ENCODE data around the gene ZNF71.
"Not testable (repeated sequence)": the region's sequence is repeated elsewhere in the genome, so short reads cannot be mapped to it uniquely, and the experiment has no call there.

Gene ZNF71

DNA sequence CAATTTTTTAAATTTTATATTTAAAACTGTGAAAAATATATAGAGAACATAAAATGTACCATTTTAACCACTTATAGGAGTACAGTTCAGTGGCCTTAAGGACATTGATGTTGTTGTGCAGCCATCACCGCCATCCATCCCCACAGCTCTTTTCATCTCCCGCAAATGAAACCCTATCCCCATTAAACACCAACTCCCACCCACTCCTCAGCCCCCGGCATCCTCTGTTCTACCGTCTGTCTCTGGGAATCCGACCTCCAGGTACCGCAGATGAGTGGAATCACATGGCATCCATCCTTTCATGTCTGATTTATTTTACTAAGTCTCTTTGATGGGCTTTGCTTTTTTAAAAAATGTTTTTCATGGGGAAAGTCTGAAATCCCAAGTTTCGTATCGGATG lies 24.0 kb downstream of the ZNF71 start:
- DNase-seq (ENCODE audit: insufficient read length, low spot score) (no peak), FAIRE-seq (no peak)

DNA sequence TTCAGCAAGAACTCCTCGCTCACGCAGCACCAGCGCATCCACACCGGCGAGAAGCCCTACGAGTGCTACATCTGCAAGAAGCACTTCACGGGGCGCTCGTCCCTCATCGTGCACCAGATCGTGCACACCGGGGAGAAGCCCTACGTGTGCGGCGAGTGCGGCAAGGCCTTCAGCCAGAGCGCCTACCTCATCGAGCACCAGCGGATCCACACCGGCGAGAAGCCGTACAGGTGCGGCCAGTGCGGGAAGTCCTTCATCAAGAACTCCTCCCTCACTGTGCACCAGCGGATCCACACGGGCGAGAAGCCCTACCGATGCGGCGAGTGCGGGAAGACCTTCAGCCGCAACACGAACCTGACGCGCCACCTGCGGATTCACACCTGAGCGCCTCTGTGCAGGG lies 27.3 kb downstream of the ZNF71 start:
- DNase-seq (ENCODE audit: insufficient read length, low spot score): no peak
- no peak for FAIRE-seq

DNA sequence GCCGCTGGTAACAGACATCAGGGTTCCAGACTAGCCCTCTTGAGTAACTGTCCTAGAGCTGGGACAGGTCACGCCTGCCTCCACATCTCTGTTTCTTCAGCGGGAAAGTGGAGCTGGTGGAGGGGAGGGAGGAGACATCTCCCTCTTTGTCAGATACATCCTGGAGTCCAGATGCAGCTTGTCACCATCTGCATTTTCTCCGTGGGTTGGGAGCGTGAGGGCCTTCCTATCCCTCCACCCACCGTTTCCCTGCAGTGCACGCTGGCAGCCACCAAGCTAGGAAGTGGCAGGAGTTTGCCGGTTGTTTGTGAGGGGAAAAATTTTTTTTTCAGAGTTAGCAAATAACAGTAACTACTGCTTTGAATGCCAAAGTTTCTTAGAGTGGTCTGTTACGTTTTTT lies 27.9 kb downstream of the ZNF71 start:
- no peak for FAIRE-seq
- no peak for DNase-seq (ENCODE audit: insufficient read length, low spot score)

DNA sequence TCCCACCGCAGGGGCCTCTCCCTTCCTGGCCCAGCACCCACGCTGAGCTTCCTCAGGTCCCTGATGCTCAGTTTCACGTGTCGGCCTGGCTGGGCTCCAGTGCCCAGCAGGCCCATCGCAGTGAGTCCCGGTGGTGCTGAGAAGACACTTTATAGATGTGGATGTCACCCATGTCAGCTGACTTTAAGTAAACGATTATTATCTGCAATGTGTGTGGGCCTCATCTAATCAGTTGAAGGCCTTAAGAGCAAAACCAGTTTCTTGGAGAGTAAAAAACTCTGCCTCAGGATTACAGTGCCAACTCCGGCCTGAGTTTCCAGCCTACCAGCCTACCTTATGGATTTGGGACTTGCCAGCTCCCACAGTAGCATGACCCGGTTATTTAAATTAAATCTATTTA lies 30.6 kb downstream of the ZNF71 start:
- FAIRE-seq (no peak), DNase-seq (ENCODE audit: insufficient read length, low spot score) (no peak)

DNA sequence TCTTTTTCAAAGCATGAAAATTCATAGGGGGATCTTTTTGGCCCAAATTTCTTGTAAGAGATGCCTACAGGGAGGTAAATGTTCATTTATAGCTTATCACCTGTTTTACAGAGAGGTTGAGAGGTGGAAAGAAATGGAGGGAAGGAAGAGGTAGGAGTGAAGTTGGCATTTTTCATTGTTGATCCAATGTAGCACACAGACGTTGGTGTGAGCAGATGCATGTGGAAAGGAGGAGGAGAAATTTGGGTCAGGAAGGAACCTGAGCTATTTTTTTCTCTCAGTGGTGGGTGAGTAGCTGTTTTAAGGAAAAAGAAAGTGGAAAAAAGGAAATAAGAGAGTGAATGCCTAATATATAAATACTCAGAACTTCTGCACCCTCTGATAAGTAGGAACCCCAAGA lies 37.9 kb downstream of the ZNF71 start:
- DNase-seq (ENCODE audit: insufficient read length, low spot score): no peak
- FAIRE-seq: no peak

DNA sequence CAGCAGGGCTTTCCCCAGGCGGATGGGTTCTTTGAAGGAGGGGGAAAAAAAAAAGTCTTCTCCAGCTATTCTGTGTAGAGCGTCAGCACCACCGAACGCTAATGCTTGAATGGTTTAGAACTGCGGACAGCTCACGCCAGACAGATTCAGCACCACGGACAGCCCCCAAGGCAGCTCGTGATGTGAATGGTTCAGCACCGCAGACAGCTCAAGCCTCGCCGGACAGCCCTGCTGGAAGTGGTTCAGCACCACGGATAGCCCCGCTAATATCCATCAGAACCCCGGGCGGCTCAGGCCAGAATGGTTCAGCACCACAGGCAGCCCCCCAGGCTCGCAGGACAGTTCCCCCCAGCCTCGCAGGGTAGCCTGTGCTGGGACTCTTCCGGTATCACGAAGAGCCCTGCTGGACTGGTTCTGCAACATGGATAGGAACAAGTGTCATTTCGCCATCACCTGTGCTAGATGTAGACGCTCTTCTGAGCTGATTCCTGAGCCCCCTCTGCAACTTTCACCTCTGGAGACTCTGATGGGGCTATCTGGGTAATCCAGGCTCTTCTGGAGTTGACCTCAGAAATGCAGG lies 43.0 kb downstream of the ZNF71 start:
- FAIRE-seq: peak; percentile 40
- peak; percentile 45 for DNase-seq (ENCODE audit: insufficient read length, low spot score)

DNA sequence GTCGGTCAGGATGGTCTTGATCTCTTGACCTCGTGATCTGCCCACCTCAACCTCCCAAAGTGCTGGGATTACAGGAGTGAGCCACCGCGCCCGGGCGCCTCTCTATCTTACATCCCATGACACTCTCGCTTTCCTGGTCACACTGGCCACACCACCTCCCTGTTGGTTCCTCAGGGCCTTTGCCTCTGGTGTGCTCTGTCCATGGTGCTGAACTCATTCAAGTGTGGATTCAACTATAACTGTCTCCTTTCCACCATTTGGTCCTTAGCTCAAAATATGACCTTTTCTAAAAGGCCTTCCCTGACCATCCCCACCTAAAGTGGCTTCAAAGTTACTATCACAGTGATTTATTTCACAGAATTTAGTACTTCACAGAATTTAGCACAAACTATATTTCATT lies 44.1 kb downstream of the ZNF71 start:
- DNase-seq (ENCODE audit: insufficient read length, low spot score): no peak
- no peak for FAIRE-seq

DNA sequence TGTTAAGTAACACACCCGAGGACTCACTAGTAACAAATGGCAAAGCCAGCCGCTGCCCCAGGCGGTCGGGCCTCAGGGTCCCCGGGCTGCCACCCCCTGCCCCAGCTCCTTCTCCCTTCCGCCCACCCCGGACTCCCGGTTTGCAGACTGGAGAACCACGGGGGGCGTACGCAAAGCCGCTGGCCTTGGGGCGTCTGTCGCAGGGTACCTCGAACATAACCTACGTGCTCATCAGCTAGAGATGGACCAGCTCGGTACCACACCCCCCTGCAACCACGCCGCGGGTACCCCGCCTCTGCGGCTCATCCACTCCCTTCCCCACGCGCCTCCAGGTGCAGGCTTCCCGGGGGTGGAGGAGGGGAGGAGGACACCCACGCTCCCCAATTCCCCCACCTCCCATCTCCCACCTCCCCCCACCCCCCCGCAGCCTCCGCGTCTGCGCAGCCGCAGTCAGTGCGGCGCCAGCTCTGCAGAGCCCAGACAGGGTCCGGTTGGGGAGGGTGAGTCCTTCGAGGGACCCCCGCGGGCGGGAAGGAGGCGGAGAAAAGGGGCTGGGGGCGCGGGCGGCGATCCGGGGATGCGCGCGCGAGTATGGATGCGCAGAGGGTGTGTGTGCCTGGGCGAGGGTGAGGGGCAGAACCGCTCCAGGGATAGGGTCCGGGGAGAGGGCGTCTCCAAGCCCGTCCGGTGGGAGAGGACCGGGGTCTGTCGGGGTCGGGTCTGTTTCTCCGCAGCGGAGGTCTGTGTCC lies 47.8 kb downstream of the ZNF71 start, which contains the start of gene SMIM17:
Gene SMIM17, plus strand, starts transcription at position 449 of the 749 bp plus-strand sequence. CDS start 2,509 bp downstream, outside the sequence.
- no peak for FAIRE-seq
- DNase-seq (ENCODE audit: insufficient read length, low spot score): no peak

DNA sequence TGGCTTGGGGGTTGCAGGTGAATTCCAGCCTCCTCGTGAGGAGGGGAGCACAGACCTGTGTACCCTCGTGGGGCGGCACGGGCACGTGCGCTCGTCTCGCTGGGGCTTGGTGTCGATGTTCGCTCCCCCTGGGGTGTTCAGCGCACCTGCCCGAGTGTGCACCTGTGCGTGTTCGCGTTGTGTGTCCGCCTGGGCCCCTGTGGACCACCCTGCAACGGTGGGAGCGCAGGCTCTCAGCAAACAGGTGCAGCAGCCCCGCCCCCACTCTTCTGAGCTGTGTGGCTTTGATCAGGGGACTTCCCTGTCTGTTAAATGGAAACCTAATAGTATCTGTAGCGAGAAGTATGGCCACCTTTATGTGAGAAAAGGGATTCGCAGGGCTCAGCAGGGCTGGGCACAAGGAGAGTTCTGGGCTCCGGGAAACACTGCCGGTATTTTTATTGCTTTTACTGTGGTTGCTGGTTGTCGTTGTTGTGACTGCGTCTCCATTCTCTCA lies 48.4 kb downstream of the ZNF71 start:
- no peak for DNase-seq (ENCODE audit: insufficient read length, low spot score)
- FAIRE-seq: no peak

DNA sequence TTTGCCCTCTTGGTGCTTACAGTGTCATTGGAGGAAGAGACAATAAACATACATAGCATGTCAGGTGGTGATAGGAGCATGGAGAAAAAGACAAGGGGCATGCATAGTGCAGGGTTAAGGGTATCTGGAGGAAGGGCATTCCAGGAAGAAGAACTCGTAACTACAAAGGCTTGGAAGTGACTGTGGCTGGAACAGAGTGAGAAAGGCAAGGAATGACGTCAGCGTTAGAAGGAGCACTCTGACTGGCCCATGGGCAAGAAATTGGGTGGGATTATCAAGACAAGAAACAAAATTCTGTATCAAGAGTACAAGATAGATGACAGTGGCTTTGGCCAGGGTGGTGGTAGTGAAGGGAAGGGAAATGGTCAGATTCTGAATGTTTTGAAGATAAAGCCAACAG lies 59.0 kb downstream of the ZNF71 start:
- FAIRE-seq (no peak), DNase-seq (ENCODE audit: insufficient read length, low spot score) (no peak)

DNA sequence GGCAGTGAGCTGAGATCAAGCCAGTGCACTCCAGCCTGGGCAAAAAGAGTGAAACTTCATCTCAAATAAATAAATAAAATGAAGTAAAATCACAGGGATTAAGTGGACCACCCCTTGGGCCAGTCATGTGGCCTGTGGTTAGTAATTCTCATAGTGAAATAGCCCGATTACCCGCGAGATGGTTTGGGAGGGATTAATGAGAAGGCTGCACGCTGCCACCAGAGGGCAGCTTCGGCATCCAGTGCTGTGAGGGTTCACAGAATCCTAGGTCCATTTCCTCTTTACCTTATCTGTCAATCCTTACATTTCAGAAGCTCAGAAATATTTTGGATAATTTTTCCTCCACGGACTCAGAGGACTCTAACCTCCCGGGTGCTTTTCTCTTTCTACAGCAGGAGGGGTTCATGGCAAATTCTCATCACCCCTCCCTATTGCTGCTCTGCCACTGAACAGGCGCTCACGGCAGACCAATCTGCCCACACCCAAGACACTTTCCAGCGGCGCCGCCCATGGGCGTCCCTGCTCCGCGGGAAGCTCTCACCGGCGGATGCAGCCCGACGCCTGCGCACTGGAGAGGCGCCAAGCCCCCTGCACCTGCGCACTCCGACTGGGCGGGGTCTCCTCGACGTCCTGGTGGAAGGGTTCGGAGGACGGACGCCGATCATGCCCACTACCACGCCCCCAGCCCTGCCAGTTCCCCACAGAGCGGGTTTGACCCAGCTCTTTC lies 65.4 kb downstream of the ZNF71 start:
- FAIRE-seq (no peak), DNase-seq (ENCODE audit: insufficient read length, low spot score) (no peak)

DNA sequence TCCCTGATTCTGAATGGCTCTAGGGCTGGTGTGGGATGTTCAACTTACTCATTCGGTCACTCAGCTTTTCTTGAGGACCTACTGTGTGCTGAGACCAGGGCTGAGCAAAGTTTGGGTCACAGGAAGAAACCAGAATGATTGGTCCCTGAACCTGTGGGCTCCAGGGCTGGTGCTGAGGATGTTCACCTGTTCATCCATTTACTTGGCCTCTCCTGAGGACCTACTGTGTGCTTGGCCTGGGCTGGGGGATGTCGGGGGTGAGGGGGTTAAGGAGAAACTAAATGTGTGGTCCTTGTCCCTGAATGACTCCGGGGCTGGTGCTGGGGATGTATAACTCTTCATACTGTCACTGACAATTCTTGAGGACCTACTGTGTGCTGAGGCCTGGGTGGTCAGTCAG lies 66.1 kb downstream of the ZNF71 start:
- FAIRE-seq (no peak), DNase-seq (ENCODE audit: insufficient read length, low spot score) (no peak)

DNA sequence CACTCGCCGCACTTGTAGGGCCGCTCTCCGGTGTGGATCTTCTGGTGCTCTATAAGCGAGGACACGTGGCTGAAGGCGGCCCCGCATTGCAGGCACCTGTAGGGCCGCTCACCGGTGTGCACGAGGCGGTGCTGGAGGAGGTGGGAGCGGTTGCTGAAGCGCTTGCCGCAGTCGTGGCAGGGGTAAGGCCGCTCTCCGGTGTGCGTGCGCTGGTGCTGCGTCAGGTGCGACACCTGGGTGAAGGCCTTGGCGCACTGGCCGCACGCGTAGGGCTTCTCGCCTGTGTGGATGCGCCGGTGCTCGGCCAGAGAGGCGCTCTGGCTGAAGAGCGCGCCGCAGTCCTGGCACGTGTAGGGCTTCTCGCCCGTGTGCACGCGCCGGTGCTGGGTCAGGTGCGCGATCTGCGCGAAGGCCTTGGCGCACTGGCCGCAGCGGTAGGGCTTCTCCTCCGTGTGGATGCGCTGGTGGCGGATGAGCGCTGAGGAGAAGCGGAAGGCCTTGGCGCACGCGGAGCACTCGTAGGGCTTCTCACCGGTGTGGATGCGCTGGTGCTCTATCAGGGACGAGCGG lies 68.9 kb downstream of the ZNF71 start:
- DNase-seq (ENCODE audit: insufficient read length, low spot score): no peak
- no peak for FAIRE-seq

DNA sequence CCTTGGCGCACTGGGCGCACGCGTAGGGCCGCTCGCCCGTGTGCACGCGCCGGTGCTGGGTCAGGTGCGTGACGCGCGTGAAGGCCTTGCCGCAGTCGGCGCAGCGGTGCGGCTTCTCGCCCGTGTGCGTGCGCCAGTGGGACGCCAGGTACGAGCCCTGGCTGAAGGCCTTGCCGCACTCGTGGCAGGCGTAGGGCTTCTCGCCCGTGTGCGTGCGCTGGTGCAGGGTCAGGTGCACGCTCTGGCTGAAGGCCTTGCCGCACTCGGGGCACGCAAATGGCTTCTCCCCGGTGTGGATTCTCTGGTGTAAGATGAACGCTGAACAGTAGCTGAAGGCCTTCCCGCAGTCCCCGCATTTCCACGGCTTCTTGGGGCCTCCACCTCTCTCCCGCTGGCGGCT lies 69.4 kb downstream of the ZNF71 start:
- FAIRE-seq (no peak), DNase-seq (ENCODE audit: insufficient read length, low spot score) (no peak)

DNA sequence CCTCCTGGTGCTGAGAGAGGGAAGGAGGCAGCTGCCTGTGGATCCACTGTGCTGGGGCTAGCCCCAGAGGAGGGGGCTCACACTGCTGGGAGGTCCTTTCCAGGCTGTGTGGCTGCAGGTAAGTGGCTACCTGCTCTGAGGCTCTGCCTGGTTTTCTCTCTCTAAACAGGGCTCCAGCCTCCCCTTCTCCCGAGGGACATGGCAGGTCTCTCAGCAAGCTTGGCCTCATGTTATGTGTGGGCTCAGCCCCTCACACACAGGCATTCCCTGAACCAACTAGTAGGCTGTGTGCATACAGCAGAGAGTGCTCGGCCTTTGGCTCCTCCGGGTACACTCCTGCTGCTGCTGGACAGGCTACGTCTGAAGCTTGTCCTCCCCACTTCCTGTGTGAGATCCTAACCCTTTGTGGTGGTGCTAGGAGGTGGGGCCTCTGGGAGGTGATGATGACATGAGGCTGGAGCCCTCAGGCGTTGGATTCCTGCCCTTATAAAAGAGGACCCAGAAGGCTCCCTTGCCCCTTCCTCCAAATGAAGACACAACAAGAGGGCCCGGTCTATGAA lies 72.3 kb downstream of the ZNF71 start:
- FAIRE-seq: no peak

DNA sequence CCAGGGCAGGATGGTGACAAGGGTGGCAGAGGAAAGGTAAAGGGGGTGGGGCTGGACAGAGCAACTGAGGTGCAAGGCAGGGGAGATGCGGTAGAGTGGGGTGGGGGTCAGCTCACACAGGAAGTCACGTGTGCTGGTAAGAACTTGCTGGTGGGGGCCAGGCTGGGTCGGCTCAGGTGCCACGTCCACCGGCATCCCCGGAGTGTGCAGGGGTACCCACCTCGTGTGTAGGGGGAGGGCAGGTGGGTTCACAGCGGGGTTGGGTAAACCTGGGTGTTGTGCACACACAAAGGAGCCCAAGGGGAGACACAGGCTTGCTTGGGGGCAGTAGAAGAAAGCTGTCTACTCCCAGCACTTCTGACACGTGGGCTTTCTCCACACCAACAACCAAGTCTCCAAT lies 73.6 kb downstream of the ZNF71 start:
- DNase-seq (ENCODE audit: insufficient read length, low spot score): no peak
- FAIRE-seq: no peak

More for the DNA sequence above, 72.3 kb downstream of the ZNF71 start:
- DNase-seq (ENCODE audit: insufficient read length, low spot score): no peak

DNA sequence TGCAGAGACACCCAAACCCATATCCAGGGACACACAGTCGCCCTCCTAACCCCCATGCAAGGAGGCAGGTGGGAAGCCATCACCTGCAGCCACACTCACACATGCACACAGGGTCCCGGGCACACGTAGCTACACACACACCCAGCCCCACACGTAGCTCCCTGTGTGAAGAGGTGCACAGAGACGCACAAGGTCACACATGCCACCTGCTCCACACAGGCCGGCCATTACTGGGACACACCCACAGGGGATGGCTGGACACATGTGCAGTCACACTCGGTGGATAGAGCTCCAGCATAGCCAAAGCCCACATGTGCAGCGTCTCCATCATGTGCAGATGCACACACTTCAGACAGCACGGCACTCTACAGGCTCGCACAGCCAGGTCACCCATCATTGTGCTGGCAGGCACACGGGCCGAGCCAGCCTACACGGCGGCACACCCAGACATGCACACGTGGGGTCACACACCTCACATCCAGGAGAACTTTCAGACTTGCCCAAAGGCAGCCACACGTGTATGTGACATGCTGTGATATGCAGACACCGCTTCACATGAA lies 75.4 kb downstream of the ZNF71 start:
- DNase-seq (ENCODE audit: insufficient read length, low spot score) (no peak), FAIRE-seq (peak; percentile 26)

DNA sequence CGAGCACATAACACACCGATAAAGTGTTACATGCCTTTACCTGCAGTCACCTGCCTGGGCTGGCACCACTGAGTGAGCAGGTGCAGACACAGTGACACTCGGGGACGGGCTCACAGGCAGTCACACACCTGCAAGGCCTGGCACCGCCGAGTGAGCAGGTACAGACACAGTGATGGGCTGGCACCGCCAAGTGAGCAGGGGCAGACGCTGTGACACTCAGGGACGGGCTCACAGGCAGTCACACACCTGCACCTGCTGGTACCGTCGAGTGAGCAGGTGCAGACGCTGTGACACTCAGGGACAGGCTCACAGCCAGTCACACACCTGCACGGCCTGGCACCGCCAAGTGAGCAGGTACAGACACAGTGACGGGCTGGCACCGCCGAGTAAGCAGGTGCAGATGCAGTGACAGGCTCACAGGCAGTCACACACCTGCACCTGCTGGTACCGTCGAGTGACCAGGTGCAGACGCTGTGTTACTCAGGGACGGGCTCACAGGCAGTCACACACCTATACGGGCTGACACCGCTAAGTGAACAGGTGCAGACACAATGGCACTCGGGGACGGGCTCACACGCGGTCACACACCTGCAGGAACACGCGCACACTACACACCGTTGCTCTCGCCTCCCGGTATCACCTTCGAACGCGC lies 76.0 kb downstream of the ZNF71 start:
- DNase-seq (ENCODE audit: insufficient read length, low spot score): no peak
- peak; percentile 67 for FAIRE-seq

DNA sequence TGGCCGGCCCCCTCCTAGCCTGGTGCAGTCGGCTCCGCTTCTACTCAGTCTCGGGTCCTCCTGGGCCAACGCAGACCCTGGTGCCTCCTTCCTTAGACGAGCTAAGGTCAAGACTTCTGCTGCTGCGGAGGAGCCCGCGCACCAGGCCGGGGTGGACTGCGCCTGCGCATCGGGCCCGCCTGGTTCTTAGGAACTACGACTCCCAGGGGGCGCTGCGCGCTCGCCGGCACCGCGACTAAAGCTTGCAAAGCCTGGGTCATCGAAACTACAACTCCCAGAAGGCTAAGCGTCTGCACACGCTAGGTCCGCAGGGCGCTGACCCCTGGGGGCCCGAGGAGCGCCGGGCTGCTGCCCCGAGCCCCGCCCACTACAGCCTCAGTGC lies 76.5 kb downstream of the ZNF71 start, which contains the start of gene ZNF835:
Gene ZNF835, minus strand, starts transcription at position 145 of the 382 bp plus-strand sequence. CDS start 6,559 bp downstream, outside the sequence.
- FAIRE-seq (no peak), DNase-seq (ENCODE audit: insufficient read length, low spot score) (peak; percentile 21)

DNA sequence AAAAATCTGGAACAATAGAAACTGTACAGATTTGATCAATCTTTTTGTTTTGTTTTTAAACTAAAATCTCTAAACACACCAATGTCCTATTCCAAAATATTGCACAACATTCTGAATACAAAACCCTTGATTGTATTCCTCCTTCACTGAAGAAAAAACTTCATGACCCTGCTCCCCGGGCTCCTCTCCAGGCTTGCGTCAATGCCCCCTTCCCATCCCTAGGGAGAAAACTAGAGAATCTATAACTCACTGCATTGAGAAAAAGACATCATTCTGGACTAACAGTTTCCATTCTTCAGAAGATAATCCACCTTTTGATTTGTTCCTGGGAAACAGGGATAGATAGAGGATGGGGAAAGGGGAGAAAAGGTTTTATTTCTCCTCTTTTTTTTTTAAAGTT lies 77.5 kb downstream of the ZNF71 start:
- FAIRE-seq; DNase-seq (ENCODE audit: insufficient read length, low spot score): not testable (repeated sequence)

Measured in HTR-8/SVneo (cell line).